HG03025 (cell line): ENCODE measurements around the gene AVPI1.
"Not testable (repeated sequence)": the region's sequence is repeated elsewhere in the genome, so short reads cannot be mapped to it uniquely, and the experiment has no call there.

Source experiments
- ATAC-seq: cut with Tn5 transposase; IDR thresholded peaks from one replicate; pipeline ENCODE4 v1.9.1; 2021; ENCODE audit warnings: mild to moderate bottlenecking, moderate library complexity; ENCODE audit not compliant: unreplicated experiment, low FRiP score

The AVPI1 gene

DNA sequence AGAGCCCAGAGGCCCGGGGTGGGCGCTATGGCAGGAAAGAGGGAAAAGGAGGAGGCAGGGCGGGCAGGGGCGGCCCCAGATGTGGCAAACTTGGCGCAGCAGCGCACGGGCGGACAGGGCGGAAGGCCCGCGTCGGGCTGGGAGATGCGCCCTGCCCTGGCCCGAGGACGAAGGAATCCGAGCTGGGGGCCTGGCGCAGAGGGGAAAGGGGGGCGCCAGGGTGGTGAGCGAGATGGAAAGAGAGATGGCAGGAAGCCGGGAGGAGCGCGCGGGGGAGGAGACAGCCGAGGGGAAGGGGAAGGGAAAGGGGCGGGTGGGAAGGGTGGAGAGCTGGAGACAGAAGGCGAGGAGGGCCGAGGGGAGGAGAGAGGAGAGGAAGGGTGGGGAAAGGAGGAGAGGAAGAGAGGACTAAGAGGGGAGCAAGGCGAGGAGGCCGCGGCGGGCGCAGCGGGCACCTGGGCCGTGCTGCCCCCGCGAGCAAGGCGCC is 26.3 kb upstream of the AVPI1 start, which contains the start of gene MARVELD1:
Gene MARVELD1, plus strand, starts transcription at position 392 of the 487 bp plus-strand sequence. CDS start 147 bp downstream, outside the sequence.
- no peak for ATAC-seq

DNA sequence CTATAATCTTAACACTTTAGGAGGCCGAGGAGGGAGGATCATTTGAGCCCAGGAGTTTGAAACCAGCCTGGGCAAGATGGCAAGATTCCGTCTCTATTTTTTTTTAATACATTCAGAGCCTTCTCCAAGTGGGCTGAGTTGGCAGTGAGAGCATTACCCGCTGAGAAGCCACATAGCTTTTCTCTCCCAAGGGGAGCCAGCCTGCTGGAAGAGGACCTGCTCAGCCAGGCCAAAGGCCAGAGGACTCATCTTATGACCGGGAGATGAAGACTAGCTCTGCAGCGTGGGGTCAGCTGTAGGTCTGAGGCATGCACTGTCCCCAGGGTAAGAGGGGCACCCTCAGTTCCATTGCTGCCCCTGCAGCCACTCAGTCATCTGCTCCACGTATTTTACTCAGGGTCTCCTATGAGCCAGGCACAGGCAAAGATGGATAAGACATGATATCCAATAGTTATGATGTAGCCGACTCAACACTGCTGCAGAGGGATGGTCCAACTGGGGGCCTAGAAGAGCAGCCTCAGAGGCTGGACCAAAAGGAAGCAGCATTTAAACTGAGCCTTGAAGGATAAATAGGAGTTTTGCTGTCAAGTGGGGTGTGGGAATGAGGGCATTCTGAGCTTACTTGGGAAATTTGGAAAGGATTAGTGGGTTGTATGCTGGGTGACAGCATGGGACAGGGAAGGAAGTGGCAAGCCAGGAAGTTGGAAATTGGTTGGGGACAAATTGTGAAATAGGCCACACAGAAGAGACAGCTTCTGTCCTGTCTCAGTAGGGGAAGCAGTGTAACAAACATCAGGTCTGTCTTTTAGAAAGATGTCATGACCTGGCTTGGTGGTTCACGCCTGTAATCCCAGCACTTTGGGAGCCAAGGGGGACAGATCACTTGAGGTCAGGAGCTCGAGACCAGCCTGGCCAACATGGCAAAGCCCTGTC is 24.9 kb upstream of the AVPI1 start:
- ATAC-seq: no peak

DNA sequence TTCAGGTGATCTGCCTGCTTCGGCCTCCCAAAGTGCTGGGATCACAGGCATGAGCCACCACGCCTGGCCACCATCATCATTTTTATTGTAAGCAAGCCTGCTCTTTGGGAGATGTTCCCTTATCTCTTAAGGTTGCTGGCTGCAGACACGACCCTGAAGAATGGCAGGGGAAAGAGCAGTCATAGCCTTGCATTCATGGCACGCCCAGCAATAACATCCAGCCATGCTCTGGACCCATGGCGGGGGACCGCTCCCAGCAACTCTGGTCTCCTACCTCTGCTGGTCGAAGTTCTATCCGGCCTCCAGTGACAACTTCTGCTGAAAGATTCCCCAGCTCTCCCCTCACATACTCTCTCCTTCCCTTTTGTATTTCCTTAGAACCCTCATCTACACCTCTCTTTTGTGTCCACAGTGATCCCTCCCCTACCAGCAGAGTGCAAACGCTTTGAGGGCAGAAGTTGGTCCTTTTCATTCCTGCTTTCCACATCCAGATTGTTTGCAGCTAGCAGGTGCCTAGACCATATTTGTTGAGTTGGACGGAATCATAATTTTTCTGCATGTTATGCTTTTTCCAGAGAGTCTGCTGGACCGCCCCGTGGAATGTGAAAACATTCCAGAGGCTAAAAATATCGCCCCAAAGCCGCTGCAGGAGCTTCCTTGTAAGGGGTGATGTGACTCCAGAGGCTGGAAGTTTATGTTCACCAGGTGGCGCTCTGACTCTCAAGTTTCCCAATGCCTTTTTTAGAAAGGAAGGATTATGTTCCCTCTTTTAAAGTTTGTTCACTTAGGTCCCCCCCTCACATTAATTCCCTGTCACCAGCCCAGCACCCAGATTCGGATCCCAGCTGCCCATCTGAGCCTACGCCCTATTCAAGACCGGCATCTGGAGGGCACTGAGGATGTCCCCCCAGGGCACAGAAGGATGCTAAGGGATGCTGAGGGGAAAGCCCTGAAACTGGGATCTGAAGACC is 22.2 kb upstream of the AVPI1 start:
- no peak for ATAC-seq

DNA sequence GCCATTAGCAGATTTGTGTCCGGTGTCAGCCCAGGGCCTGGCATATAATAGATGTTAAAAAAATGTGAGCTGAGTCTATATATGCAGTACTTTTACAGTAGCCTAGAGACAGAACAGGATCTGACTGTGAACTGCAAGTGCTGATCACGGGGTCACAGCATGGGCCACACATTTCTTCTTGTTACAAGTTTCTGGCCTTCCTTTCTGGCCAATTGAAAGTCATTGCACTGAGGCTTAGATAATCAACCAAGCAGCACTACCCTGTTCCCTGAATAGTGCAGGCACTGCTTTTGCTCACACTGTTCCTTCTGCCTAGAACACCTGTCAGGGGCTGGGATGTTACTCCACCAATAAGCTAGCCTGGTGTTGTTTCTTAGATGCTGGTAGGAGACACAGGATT is 21.1 kb upstream of the AVPI1 start:
- ATAC-seq: no peak

DNA sequence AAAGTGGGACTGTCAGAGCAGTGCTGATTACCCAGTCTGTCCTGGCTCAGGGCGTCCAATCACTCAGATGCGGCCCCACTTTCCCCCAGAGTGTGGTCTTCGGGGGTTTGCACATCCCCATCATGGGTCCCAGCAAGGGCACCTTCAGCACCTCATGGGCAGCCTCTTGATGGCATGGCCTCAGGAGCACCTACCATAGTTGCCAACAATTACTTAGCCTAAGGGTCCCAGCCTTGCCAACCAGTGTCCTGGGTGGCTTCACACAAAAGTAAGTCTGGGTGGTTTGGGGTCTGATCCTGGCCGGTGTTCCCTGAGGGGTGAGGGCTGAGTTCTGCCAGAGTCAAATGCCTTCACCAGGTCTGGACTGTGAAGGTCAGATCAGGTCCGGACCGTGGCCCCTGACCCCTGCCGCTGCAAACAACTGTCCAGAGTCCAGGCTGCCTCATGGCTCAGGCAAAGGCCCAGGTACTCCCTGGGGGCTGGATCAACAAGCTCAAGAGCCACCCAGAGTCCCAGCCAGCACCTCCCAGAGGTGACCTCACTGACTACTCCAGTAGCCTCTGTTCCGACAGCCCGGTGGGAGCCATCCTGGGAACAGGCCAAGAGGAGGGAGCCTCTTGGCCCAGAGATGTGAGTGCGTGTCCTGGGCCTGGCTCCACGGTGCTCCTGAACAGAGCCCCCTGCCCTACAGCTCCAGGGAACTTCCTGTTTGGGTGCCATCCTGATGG is 20.3 kb upstream of the AVPI1 start:
- no peak for ATAC-seq

DNA sequence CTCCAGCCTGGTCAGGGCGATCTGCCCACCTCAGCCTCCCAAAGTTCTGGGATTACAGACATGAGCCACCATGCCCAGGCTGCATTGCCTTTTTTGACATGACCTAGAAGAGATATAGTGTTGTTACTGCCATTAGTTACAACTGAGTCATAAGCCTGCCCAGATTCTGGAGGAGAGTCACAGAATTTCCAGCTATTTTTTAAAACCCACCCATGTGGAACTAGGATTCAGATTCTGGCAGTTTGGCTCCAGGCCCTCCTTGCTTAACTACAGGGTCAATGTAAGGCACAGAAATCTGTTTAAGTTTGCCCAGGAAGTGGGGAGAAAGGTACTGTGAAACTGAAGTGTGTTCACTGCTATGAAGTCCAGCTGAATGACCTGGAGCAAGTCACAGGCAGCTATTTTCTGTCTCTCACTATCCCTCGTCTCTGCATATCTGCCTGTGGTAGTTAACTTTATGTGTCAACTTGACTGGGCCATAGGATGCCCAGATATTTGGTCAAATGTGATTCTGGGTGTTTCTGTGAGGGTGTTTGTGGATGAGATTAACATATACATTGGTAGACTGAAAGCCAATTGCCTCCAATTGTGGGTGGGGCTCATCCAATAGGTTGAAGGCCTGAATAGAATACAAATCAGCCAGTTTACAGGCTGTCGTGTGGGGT is 18.1 kb upstream of the AVPI1 start:
- ATAC-seq: no peak

DNA sequence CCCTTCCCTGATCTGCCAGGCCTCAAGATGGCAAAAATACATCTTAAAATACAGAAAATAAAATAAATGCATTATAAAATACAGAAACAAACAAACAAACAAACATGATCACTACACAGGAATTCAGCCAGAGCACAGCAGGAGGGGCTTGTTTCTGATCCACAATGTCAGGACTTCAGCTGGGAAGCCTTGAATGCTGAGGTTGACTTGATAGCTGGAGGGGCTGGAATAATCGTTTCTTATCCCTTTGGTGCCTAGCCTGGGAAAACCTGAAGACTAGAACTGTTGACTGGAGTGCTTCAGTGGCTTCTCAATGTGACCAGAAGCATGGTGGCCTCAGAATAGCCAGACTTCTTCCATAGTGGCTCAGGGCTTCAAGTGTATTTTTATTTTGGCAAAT is 17.3 kb upstream of the AVPI1 start:
- no peak for ATAC-seq

DNA sequence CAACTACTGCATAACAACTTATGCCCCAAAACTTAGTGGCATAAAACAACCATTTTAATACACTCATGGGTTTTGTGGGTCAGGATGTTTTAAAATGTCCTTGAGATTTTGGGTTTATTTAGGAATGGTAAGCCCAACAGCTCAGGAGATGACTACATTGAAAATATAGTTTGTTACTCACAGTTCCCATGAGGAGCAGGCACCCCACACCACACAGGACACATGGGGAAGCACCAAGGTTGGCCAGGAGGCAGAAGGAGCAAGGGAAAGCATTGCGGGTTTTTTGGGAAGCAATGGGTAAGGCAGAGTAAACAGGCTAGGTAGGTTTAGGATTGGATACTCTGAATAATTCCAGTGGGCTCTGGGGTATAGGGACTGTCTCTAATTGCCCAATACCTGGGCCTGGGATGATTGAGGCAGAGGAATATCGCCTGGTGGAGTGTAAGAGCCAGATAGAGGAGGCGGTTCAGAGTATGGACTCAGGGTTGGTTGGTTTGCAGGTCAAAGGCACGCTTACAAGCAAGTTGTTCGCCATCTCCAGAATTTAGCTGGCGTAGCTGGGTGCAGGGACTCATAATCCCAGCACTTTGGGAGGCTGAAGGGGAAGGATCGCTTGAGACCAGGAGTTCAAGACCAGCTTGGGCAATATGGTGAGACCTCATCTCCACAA is 16.5 kb upstream of the AVPI1 start:
- no peak for ATAC-seq

DNA sequence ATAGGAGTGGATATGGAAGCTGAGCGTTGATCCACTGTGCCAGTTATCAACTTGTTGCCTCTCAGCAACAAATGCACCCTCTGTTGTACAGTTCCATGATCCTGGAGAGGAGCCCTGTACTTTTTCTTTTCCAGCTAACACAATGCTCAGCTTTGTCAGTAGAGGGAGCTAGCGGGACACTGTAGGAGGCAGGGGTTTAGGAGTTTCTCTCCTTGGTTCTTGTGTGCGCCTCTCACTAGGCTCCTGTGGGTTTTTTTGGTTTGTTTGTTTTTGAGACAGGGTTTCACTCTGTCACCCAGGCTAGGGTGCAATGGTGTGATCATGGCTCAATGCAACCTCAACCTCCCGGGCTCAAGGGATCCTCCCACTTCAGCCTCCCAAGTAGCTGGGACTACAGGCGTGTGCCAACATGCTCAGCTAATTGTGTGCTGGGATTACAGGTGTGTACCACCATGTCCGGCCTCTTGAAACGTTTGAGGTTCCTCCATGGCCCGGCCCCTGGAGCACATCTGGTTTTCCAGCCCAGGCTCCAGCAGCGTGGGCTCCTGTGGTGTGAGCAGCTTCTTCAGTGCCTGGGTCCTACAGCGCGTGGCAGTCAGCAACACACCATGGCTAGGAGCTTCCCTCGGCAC is 14.5 kb upstream of the AVPI1 start:
- no peak for ATAC-seq

DNA sequence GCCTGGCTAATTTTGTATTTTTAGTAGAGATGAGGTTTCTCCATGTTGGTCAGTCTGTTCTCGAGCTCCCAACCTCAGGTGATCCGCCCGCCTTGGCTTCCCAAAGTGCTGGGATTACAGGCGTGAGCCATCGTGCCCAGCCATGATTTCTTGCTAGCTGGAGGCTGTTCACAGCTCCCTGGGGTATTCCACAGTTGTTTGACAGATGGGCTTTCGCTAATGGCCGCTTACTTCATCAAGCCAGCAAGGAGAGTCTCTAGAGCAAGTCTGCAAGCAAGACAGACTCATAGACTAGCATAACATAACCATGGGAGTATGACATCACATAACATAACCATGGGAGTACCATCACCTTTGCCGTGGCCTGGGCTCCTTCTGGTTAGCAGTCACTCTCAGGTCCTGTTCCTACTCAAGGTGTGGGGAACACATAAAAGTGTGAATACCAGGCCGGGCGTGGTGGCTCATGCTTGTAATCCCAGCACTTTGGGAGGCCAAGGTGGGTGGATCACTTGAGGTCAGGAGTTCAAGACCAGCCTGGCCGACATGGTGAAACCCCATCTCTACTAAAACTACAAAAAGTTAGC is 11.1 kb upstream of the AVPI1 start:
- ATAC-seq: not testable (repeated sequence)

DNA sequence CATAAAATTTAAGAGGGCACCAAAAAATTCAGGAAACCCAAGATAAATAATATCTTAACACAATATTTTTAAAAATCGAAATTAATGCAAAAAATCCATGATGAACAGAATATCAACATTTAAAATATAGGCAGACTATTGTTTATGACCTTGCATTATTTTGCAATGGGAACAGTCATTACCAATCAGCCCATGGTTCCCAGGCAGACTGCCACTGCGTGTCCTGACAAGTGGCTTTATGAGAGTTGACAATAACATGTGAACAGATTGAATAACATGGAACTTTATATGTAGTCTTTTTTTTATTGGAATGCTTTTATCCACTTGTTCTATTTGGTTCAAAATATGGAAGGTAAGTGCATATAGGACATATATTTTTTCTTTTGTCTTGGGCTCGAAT is 3.1 kb upstream of the AVPI1 start:
- no peak for ATAC-seq

DNA sequence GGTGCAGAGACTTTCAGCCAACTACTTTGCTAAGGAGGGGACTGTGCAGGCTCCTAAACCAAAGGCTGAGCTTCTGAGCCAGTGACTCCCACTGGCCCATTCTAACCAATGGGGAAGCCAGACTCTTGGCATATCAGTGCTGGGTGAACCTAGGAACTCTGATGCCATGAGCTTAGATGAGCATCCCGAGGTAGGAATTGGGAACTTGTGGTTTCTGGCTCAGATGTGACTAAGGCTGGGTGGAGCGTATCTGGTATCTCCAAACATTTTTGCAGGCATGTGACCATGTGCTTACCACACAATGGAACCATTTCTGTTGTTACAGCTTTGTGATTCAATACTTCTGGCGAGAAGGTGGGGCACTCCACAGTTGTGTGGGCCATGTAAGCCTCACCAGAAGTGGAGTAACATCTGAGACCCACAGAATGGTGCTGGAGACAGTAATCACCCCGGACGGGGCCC is 2.5 kb upstream of the AVPI1 start:
- no peak for ATAC-seq

DNA sequence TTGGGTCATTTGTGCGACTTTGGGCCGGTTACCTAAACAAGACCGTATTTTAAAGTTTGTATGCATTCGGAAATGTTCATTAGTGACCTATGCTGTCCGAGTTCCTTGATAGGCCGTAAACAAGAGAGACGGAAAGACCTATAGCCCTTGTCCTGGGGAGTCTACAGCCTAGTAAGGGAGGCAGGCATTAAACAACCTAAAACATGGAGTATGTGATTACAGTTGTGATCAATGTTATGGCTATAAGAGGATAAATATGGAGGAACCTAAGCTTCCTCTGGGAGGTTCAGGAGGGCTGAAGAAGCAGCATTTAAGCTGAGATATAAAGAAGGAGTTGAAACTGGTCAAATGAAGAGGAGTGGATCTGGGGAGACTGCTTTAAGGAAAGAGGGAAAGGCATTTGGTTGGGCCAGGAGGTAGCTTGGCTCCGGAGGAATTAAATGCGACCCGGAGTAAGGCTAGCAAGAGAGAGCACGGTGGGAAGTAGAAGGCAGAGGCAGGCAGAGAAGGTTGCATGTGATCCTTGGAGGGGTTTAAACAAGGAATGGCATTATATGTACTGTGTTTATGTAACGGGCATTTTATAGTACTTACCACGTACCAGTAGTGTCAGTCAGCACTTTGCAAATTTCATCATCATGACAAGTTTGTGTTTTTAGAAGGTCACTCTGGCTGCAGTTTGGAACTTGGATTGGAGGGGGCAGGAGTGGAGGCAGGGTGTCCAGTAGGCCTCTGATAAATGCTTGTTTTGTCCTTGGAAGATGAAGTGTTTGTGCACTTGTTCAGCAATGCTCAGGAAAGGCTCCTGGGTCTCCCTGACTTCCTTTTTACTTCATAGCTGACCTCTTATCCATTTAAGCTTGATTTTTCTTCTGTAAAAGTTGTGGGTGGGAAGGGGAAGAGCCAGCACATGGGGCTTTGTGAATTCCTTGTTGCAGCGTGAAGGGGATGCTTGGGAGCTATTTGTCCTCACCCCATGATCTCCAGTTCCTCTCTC is 1.0 kb upstream of the AVPI1 start:
- ATAC-seq: no peak

DNA sequence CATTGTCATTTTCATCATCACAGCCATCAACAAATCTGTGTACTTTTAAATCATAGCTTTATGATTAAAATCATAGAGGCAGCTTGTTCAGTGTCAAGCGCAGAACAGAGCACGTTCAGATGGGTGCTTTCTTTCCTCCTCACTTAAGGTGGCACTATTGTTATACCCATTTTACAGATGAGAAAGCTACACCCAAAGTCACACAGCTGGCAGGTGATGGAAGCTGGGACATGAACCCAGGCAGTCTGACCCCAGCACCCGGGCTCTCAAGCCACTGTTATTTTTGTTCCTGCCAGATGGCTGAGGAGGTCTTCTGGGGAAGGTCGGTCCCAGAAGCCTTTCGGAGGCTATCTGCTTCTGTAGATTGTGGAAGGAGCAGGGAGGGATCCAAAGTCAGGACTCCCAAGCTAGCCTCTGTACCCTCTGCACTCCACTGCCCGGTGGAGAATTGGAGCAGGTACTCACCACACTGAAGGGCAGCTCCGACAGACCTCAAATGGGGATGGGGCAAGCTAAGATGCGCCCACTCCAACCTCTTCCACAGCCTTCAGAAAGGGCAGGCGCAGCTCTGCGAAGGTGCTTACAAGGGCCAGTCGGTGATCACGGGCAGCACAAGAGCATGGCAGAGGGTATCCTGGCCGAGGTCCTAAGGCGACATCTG is 610 bp downstream of the AVPI1 start:
- peak; percentile 14 for ATAC-seq

DNA sequence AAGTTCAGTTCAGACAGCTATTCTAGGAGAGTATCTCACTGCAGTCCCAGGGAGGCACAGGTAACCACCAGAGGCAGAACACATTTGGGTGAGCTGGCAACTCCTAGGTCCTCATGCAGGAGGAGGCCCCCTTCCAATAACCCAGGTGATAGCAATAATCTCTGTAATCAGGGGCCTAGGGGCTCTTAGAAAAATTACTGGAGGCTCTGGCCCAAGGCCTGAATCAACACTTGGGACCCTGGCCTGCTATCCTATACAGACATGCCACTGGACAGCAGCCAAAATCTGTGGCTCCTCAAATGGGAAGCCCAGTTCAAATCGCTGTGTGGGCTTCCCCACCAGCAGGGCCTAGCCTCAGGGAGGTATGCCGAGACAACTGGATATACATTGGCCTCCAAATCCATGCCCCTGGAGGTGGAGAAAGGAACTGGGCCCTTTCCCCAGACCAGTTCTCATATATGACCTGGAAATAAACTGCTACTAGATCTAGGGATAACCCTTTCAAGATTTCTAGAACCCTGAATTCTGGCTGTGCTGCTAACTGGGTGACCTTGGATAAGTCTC is 1.6 kb downstream of the AVPI1 start:
- no peak for ATAC-seq

DNA sequence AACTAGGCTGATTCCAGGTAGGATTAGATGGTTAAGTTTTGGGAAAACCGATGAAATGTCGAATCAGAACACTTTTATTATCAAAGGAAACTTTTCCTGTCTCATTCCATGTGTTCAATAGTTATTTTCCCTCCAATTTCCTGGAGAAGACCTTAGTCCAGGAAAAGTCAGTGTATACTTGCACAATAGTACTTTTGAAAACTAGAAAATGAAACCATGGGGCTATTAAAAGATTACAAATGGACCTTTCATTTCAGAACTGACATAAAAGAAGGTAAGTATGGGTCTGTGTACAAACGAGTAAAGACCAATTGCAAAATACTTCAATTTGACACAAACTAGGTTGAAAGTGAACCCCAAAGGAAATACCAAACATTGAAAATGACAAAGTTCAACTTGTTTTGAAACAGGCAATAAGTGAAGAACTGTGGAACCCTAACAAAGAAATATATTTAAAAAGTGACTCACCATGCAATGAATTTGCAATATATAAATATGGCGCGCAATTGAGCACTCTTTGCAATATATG is 2.1 kb downstream of the AVPI1 start:
- ATAC-seq: no peak
